Hindlimb muscle (tissue), 1 donor: Measurements from ENCODE around the gene CRADD. TPM values are rescaled to one million over a fixed set of nuclear protein-coding genes. Genes with fewer than 3 reads are reported as not detected.
A peak's percentile ranks its signal among the peaks of the same experiment; 100 is the strongest.
"Not testable (repeated sequence)": the region's sequence is repeated elsewhere in the genome, so short reads cannot be mapped to it uniquely, and the experiment has no call there.

Experiments
- DNase-seq: peaks from one replicate; pipeline ENCODE4 v3.0.0-alpha.2; 2013
- polyA plus RNA-seq: library from polyadenylated mRNA; unstranded; fragments of 120-200 nt; gene quantifications from one replicate; pipeline ENCODE4 v1.2.1, GENCODE V29; 2013; ENCODE audit not compliant: insufficient read length

The CRADD gene
- polyA plus RNA-seq, 1 donor = 12.3 TPM

- DNase-seq = no peak
Observed at GRCh38 chr12:93759512-93760081, 82.4 kb downstream of the CRADD start.

DNA sequence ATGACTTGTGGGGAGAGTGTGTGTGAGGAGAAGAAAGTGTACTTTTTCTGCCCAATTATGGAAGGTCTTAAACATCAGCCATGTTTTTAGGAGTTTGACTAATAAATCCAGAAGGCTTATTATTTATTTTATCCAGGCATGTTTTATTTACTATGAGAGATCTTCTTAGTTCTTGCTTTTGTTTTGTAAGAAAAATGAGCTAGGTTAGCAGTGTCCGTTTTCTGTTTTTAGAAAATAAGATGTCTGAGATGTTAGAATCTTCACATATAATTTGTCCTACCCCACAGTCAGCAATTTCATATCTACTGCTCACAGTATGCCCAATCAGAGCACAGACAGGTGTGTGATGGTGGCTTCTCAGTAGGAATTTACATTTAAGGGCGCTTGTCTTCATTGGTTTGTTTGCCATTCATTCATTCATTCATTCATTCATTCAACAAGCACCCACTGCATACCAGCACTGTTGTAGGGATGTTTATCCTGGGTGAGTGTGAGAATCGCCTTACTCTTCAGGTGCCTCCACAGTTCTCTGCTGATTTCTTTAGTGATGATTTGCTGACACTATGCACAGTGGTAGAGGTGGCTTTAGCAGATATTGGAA lies 83.2 kb downstream of the CRADD start:
- DNase-seq = no peak

DNA sequence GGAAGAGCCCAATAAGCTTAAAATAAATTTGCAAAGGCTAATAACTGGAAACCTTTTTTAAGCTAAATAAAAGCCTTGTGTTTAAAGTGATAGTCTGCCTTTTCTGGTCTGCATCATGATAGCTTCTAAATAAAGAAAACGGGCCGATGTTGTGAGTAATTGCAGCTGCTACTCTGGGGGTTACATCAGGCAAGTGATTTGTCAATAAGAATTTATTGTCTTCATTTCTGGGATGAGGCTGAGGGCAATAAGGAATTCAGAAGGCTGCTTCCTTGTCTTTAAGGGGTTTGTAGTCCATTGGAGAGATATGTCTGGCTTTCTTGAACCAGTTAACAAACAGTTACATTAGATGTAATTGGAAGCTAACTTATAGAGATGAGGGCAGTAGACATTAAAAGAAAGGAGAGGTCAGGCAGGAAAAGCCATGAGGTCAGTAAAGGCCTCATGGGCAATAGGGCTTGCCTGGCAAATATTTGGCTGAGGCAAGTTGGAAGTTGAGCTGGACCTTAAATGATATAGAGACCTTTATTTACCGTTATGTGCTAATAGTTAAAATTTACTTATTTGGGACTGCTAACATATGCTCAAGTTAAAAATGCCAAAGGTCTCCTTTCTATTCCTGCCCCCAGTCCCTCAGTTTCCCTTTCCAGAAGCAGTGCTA lies 85.0 kb downstream of the CRADD start:
- no peak for DNase-seq

- no peak for DNase-seq
Observed at GRCh38 chr12:93762912-93763553, 85.9 kb downstream of the CRADD start.

DNA sequence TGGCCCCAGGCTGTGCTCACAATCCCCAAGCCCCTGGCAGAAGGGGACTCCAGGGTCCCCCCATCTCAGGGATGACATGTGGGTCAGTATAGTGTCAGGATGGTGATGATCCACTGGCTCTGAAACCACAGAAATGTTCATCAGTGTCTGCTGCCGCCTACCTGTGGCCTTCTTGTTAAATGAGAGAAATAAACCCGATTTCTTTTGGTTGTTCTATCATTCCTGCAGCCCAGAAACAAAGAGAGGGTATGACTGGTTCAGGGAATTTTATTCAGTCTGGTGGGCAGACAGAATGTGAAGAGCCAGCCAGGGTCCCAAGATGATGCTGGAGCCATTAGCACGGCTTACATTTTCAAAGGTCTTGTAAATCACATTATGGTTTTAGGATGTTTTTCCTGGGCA lies 86.6 kb downstream of the CRADD start:
- no peak for DNase-seq

- DNase-seq = no peak
Observed at GRCh38 chr12:93766371-93766770, 89.2 kb downstream of the CRADD start.

GRCh38 chr12:93766796-93767523 lies 89.8 kb downstream of the CRADD start:
- peak; percentile 74 for DNase-seq

DNA sequence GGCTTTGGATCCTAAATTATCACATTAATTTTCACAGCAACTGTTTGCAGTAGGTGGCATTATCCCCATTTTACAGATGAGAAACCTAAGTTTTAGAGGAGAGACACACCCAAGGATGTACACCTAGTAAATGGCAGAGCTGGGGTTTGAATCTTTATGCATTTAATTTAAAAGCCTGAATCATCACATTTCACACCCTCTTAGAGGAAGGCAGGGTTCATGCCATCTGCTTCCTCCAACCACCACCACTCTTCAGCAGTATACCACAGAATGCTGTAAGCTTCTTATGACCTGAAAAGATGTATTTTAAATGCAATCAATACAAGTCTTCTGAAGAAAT lies 90.3 kb downstream of the CRADD start:
- no peak for DNase-seq

GRCh38 chr12:93772003-93772700 lies 95.0 kb downstream of the CRADD start:
- no peak for DNase-seq

DNA sequence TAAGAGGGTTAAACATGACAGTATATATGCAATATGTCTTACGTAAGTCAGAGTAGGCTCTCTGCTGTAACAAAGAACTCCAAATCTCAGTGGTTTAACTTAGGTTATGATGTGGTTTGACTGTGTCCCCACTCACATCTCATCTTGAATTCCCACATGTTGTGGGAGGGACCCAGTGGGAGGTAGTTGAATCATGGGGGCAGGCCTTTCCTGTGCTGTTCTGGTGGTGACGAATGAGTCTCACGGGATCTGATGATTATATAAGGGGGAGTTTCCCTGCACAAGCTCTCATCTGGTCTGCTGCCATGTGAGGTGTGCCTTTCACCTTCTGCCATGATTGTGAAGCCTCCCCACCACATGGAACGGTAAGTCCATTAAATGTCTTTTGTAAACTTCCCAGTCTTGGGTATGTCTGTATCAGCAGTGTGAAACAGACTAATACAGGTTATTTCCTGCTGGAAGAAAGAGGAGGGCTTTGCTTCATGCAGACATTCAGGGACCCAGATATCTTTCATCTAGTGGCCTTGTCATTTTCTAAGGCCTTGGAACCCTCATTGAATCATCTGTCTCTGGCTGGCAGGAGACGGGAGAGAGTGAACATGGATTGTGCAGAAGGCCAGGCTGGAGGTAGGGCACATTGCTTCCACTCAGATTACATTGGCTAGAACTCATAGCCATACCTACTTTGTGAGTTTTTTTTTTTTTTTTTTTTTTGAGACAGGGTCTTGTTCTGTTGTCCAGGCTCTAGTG lies 96.1 kb downstream of the CRADD start:
- DNase-seq = no peak

DNA sequence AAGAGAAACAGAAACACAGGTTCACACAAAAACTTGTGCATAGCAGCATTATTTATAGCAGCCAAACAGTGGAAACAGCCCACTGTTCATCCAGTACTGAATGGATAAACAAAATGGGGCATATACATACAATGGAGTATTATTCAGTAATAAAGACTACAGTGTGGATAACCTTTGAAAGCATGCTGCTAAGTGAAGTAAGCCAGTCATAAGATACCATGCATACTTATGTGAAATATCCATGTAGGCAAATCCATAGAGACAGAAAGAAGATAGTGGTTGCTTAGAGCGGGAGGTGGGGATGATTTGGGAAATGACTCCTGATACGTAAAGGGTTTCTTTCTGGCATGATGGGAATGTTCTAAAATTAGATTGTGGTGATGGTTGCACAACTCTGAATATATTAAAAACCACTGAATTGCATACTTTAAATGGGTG lies 99.4 kb downstream of the CRADD start:
- no peak for DNase-seq

GRCh38 chr12:93777254-93777653 lies 100.1 kb downstream of the CRADD start:
- DNase-seq = no peak

DNA sequence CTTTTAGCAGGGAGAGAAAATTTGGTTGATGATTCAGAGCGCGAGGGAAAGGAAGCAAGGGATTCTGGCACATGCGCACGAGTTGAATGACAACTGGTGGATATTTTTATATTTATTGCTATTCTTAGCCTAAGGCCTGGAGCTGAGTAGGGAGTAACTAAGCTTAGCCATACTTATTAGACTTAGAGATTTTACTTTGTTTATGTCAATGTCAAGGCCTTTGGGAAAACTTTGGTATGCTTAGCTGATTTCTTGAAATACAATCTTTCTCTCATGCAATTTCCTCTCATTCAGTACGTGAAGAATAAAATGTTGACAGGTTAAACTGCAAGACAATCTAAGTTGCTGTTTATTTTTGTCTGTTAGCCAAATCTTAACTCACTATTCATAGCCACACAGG lies 101.1 kb downstream of the CRADD start:
- DNase-seq = peak; percentile 77

DNA sequence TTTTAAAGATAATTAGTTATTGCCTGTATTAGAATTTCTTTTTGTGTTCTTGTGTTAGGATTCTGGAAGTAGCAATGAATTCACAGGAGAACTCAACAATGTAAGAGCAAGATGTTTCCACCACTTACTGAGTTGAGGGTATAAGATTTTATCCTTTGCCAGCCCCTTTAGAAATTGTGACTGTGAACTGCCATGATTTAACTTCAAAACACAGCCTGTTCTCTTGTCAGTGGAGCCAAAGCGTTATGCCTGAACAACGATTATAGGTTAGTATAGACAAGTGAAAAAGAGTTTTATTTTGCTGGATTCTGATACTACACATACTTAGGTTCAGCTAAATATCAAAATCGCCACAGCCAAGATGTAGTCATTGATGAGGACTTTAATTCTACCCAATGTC lies 101.6 kb downstream of the CRADD start:
- no peak for DNase-seq

DNA sequence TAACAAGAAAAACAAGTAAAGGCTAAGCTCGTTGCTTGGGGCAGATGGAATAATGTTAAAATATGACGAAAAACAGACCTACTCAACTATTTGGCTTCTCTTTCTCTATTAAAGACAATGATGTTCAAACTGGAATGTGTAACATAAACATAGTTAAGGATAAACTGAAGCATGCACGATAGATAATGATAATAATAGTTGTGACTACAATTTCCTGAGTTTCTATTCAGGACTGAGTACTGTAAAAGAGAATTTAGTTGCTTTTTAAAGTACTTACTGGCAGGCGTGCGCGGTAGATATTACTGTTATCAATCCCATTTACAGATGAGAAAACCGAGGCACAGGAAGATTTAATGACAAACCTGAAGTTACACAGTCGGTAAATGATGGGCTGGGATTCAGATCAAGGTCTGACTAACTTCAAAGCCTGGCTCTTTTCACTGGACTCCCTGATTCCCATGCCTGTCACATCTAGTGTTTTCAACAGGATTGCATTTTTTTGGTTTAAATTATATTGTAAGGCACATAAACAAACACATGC lies 103.0 kb downstream of the CRADD start:
- no peak for DNase-seq

DNA sequence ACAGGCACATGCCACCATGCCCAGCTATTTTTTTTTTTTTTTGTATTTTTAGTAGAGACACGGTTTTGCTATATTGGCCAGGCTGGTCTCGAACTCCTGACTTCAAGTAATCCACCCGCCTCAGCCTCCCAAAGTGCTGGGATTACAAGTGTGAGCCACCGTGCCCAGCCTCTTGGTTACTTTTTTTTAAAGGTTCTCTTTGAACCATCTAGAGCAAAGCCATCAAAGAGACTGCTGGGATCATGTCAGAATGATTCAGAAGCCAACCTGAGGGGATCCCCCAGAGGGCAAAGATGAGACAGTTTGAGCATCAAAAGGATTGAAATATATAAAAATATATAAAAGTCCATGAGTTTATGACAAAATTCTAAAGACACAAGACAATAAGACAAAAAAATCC lies 103.7 kb downstream of the CRADD start:
- DNase-seq = not testable (repeated sequence)

DNA sequence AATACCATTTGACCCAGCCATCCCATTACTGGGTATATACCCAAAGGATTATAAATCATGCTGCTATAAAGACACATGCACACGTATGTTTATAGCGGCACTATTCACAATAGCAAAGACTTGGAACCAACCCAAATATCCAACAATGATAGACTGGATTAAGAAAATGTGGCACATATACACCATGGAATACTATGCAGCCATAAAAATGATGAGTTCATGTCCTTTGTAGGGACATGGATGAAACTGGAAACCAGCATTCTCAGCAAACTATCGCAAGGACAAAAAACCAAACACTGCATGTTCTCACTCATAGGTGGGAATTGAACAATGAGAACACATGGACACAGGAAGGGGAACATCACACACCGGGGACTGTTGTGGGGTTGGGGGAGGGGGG lies 104.8 kb downstream of the CRADD start:
- DNase-seq = not testable (repeated sequence)

DNA sequence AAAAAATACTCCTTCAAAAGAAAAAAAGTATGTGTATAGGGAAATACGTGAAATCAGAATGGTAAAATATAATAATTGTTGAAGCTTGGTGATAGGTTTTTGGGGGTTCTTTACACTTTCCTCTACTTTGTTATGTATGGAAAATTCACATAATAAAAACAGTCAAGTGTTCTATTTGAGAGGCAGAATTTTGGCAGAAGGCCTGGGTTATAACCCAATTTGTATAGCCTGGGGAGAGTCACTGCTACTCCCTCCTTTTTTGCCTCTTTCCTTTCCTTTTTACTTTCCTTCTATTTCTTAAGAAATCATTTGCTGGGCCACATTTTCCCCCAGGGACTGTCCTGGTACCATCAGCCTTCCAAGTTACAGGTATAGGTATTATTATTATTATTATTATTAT lies 105.7 kb downstream of the CRADD start:
- DNase-seq = no peak

DNA sequence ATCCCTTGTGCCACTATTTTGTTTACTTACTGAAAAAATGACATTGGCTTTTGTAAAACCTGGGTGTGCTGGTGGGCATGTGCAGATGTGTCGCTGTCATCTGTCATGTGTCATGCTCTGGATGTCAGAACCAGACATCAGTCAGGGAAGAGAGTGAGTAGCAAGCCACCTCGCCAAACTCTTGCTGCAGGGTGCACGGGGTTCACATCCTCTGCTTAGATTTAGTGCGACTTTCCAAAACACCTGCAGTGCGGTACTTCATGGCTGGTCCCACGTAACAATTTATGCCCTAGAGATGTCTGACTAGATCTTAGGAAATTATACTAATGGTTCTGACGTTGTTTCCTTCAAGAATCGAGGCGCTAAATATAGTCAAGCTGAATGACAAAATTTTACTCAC lies 106.7 kb downstream of the CRADD start:
- DNase-seq = no peak

DNA sequence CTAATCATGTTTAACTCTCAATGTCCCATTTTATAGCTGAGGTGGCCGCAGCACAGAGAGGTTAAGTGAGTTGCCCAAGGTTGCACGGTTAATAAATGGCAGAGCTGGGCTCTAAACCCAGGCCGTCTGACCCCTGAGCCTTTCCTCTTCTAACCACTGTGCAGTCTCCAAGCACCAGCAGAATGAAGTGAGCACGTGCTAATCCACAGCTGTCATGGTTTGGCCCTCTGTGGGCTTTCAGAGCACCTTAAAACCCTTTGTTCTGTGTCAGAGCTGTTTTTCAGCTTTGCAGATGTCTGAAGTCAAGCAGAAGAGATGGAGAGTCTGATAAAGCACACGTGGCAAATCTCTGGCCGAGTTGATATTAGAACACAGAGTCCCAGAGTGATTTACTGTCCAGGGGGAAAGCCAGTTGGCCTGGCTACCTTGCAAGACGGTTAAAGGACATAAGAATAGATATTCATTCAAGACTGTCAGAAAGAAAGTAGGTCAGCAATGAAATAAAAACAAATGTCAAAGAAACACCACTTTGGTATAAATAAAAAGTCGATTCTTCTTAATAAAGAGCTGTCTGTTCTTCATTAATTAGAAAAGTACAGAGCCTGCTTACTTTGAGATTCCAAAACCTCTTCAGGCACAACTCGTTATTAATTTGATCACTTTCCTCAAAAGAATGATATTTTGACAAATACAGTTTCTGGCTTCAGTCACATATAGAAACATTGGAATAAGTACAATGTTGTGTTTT lies 107.3 kb downstream of the CRADD start:
- peak; percentile 43 for DNase-seq
